ENCODE measurements around the gene SOS2. TPM values are rescaled to one million over a fixed set of nuclear protein-coding genes. Genes with fewer than 3 reads are reported as not detected.

Gene SOS2
- total RNA-seq, 1 experiment from 2014 or later, result 9.4 TPM

DNA sequence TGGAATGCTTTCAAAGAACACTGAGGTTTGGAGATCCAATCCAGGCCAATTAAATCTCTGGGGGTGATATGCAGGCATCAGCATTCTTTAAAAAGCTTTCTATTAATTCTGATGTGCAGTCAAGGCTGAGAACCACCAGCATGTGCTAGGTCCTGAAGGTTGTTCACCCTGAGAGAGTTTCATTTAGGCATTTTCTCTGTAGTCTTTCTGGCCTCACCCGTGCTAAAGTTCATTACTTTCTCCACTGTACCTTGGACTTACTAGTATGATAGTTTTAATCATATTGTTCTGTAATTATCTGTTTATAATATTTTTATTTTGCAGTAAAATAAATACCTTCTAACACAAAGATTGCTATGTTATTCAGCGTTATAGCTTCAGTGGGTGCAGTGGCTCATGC lies 32.9 kb downstream of the SOS2 start:
- H2BK12ac ChIP-seq (ENCODE audit: insufficient read length, low read depth, low read length), result no peak overlapping the region
- H4K20me1 ChIP-seq (ENCODE audit: control insufficient read depth, insufficient read depth, insufficient read length), result no peaks in the 10 kb centered on the region
- no peak for TF ChIP-seq CTCF (conservative IDR thresholded peaks at IDR 0.05)
- H4K91ac ChIP-seq (ENCODE audit: insufficient read length, low read depth, low read length), result no peak overlapping the region
- H3T11ph ChIP-seq (ENCODE audit: low read length), result no peak overlapping the region
- H2BK15ac ChIP-seq (ENCODE audit: low read depth, low read length), result no peak overlapping the region
- no peak overlapping the region for H2BK120ac ChIP-seq (ENCODE audit: low read depth, low read length, poor library complexity, severe bottlenecking)
- no peak overlapping the region for H3K9ac ChIP-seq (ENCODE audit: extremely low read depth, insufficient read length, low read length)
- no peak overlapping the region for H3K4me3 Mint-ChIP-seq
- H3K4ac ChIP-seq (ENCODE audit: low read depth, low read length), result no peak overlapping the region
- H3K9me3 Mint-ChIP-seq, result no peaks in the 10 kb centered on the region
- no peak overlapping the region for H3K27ac Mint-ChIP-seq
- no peaks in the 10 kb centered on the region for H3K27me3 Mint-ChIP-seq (ENCODE audit: low read depth)
- H3K4me1 ChIP-seq (ENCODE audit: insufficient read depth, low read length), result no peaks in the 10 kb centered on the region
- no peak overlapping the region for H2AK5ac ChIP-seq (ENCODE audit: insufficient read length, low read length)
- H4K8ac ChIP-seq (replicated peaks; ENCODE audit: insufficient read length, low read depth, low read length), result no peak overlapping the region
- no peak for DNase-seq
- H4K5ac ChIP-seq (ENCODE audit: insufficient read length, low read depth, low read length), result no peak overlapping the region
- no peak overlapping the region for H2AFZ ChIP-seq (ENCODE audit: low read length)
- no peaks in the 10 kb centered on the region for H3K27me3 ChIP-seq (ENCODE audit: insufficient read depth, low read length)
- no peak overlapping the region for H3K4me2 ChIP-seq (ENCODE audit: insufficient read depth, insufficient read length, low read length)
- H3K23ac ChIP-seq (ENCODE audit: insufficient read length, low read depth, low read length), result no peak overlapping the region
- no peak overlapping the region for H3K56ac ChIP-seq (ENCODE audit: insufficient read length, low read depth, low read length)
- H3K4me1 Mint-ChIP-seq, result no peaks in the 10 kb centered on the region
- H3K14ac ChIP-seq (ENCODE audit: insufficient read depth, low read length), result no peak overlapping the region
- H3K18ac ChIP-seq (ENCODE audit: insufficient read length, low read depth, low read length), result no peak overlapping the region
- H3K23me2 ChIP-seq (ENCODE audit: insufficient read length, low read depth, low read length, poor library complexity, severe bottlenecking), result no peaks in the 10 kb centered on the region
- no peak overlapping the region for H3K27ac ChIP-seq (ENCODE audit: insufficient read length, low read depth, low read length)
- H3K36me3 Mint-ChIP-seq (ENCODE audit: insufficient read depth in 1 of 3, low read depth in 3 of 3), result peaks cover 0 to 12% (median 0%) of the 10 kb centered on the region in 3 experiments; a peak in 3 of 7 replicates
- H2BK20ac ChIP-seq (ENCODE audit: low read depth, low read length, poor library complexity, severe bottlenecking), result no peak overlapping the region
- no peak overlapping the region for H2BK5ac ChIP-seq (ENCODE audit: insufficient read length, low read length)
- WGBS (ENCODE audit: extremely low coverage, insufficient read length, low lambda C conversion rate), result no CpG with 5 or more reads among the region's 2 CpGs
- no peaks in the 10 kb centered on the region for H3K79me2 ChIP-seq (ENCODE audit: insufficient read depth, low read length)
- H3K79me1 ChIP-seq (ENCODE audit: insufficient read depth, low read depth, low read length, poor library complexity, severe bottlenecking), result no peaks in the 10 kb centered on the region
- H3K9me3 ChIP-seq (ENCODE audit: control insufficient read depth, low read depth, low read length), result no peaks in the 10 kb centered on the region

All from H9 (cell line).